ENCODE measurements around the gene MAP3K15.

GRCh38 chrX:19370061-19370460, 145.2 kb downstream of the MAP3K15 start:
- TF ChIP-seq, protein P1, sequence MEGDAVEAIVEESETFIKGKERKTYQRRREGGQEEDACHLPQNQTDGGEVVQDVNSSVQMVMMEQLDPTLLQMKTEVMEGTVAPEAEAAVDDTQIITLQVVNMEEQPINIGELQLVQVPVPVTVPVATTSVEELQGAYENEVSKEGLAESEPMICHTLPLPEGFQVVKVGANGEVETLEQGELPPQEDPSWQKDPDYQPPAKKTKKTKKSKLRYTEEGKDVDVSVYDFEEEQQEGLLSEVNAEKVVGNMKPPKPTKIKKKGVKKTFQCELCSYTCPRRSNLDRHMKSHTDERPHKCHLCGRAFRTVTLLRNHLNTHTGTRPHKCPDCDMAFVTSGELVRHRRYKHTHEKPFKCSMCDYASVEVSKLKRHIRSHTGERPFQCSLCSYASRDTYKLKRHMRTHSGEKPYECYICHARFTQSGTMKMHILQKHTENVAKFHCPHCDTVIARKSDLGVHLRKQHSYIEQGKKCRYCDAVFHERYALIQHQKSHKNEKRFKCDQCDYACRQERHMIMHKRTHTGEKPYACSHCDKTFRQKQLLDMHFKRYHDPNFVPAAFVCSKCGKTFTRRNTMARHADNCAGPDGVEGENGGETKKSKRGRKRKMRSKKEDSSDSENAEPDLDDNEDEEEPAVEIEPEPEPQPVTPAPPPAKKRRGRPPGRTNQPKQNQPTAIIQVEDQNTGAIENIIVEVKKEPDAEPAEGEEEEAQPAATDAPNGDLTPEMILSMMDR (IDR thresholded peaks at IDR 0.05; ENCODE audit: insufficient read depth, low read length) = no peak
- no peak for TF ChIP-seq POLR2AphosphoS5 (IDR thresholded peaks at IDR 0.05; ENCODE audit: low read depth)
- TF ChIP-seq REST (IDR thresholded peaks at IDR 0.05; ENCODE audit: insufficient replicate concordance, low read depth) = no peak
- no peak for TF ChIP-seq GABPA (IDR thresholded peaks at IDR 0.05; ENCODE audit: low read depth)
- TF ChIP-seq SPI1 (IDR thresholded peaks at IDR 0.05; ENCODE audit: borderline replicate concordance, low read depth) = no peak
